CD14-positive monocyte (primary cell): ENCODE measurements around the gene COG2. TPM values are rescaled to one million over a fixed set of nuclear protein-coding genes. Genes with fewer than 3 reads are reported as not detected.

ENCODE experiments used
- DNase-seq, 3 donors: peaks; one replicate each; pipeline ENCODE4 v3.0.0-alpha.2; 2011 to 2022
- H2AFZ ChIP-seq: 2 replicates; pipeline ENCODE4 v1.6.0; 2012; ENCODE audit warnings: mild to moderate bottlenecking, low read depth, low read length, inconsistent platforms; ENCODE audit not compliant: insufficient read depth, poor library complexity, severe bottlenecking
- H3K27ac ChIP-seq, 2 donors: 1 replicate in 1 of 2; 2 replicates in 1 of 2; pipeline ENCODE4 v1.5.1; 2012 to 2013; ENCODE audit warnings: low read length in 2 of 2, control low read depth in 1 of 2, inconsistent platforms in 1 of 2, low read depth in 1 of 2, mild to moderate bottlenecking in 1 of 2
- H3K27me3 ChIP-seq, 2 donors: one replicate each; pipeline versions ENCODE4 v1.6.0 to v1.6.1; 2011 to 2013; ENCODE audit warnings: low read length in 2 of 2; ENCODE audit not compliant: control insufficient read depth in 2 of 2, insufficient read depth in 2 of 2
- H3K36me3 ChIP-seq, 2 donors: replicated peaks in 1 of 2; 1 replicate in 1 of 2; 2 replicates in 1 of 2; pipeline versions ENCODE4 v1.5.1 to v1.6.1; 2012 to 2013; ENCODE audit warnings: low read length in 2 of 2, control low read depth in 1 of 2, inconsistent platforms in 1 of 2, mild to moderate bottlenecking in 1 of 2; ENCODE audit not compliant: insufficient read depth in 2 of 2, control insufficient read depth in 1 of 2
- H3K4me1 ChIP-seq, 2 donors: 1 replicate in 1 of 2; 2 replicates in 1 of 2; pipeline versions ENCODE4 v1.5.1 to v1.6.1; 2012 to 2013; ENCODE audit warnings: low read length in 2 of 2, control low read depth in 1 of 2, inconsistent platforms in 1 of 2, mild to moderate bottlenecking in 1 of 2, moderate library complexity in 1 of 2; ENCODE audit not compliant: insufficient read depth in 2 of 2, control insufficient read depth in 1 of 2
- H3K4me2 ChIP-seq: replicated peaks from 2 replicates; pipeline ENCODE3; 2012; ENCODE audit warnings: low read length, moderate library complexity, mild to moderate bottlenecking; ENCODE audit not compliant: poor library complexity, severe bottlenecking; ENCODE audit errors: extremely low read depth
- H3K4me3 ChIP-seq, 3 experiments: fragments of 200-600 bp in 1 of 3; sonication (generic) in 1 of 3; replicated peaks in 1 of 3; 1 replicate in 2 of 3; 2 replicates in 1 of 3; pipeline ENCODE4 v1.5.1; 2011 to 2013; ENCODE audit warnings: low read length in 3 of 3, mild to moderate bottlenecking in 3 of 3, control low read depth in 2 of 3, low read depth in 2 of 3, inconsistent platforms in 1 of 3, moderate library complexity in 1 of 3
- H3K79me2 ChIP-seq: 2 replicates; pipeline ENCODE4 v1.6.0; 2012; ENCODE audit warnings: mild to moderate bottlenecking, control low read depth, inconsistent platforms, low read length, moderate library complexity; ENCODE audit not compliant: insufficient read depth
- H3K9ac ChIP-seq: 2 replicates; pipeline ENCODE4 v1.6.0; 2017; ENCODE audit warnings: low read length, mild to moderate bottlenecking; ENCODE audit not compliant: insufficient read depth, poor library complexity, severe bottlenecking
- H3K9me3 ChIP-seq, 2 donors: replicated peaks in 1 of 2; 1 replicate in 1 of 2; 2 replicates in 1 of 2; pipeline versions ENCODE4 v1.5.1 to v1.6.1; 2012 to 2013; ENCODE audit warnings: low read length in 2 of 2, control low read depth in 1 of 2; ENCODE audit not compliant: control insufficient read depth in 1 of 2, insufficient read depth in 1 of 2
- H4K20me1 ChIP-seq: 2 replicates; pipeline ENCODE4 v1.6.0; 2012; ENCODE audit warnings: mild to moderate bottlenecking, low read length, control low read depth, moderate library complexity; ENCODE audit not compliant: insufficient read depth
- H3K27ac Mint-ChIP-seq, 7 donors: one replicate each; pipeline ENCODE4 v1.8.0; 2020; ENCODE audit warnings: mild to moderate bottlenecking in 7 of 7, mixed read lengths in 7 of 7, moderate library complexity in 6 of 7, inconsistent platforms in 2 of 7
- H3K27me3 Mint-ChIP-seq, 3 donors: one replicate each; pipeline ENCODE4 v1.8.0; 2021 to 2022; ENCODE audit warnings: low read depth in 3 of 3, mild to moderate bottlenecking in 3 of 3, mixed read lengths in 3 of 3, moderate library complexity in 3 of 3, inconsistent platforms in 1 of 3
- H3K36me3 Mint-ChIP-seq, 2 donors: one replicate each; pipeline ENCODE4 v1.8.0; 2020; ENCODE audit warnings: mixed read lengths in 2 of 2, inconsistent platforms in 1 of 2, mild to moderate bottlenecking in 1 of 2
- H3K4me1 Mint-ChIP-seq: one replicate; pipeline ENCODE4 v1.8.0; 2020; ENCODE audit warnings: mild to moderate bottlenecking, mixed read lengths
- H3K4me3 Mint-ChIP-seq, 2 donors: one replicate each; pipeline ENCODE4 v1.8.0; 2020; ENCODE audit warnings: mild to moderate bottlenecking in 2 of 2, mixed read lengths in 2 of 2, moderate library complexity in 1 of 2
- H3K9me3 Mint-ChIP-seq, 7 donors: one replicate each; pipeline ENCODE4 v1.8.0; 2020 to 2022; ENCODE audit warnings: mixed read lengths in 7 of 7, mild to moderate bottlenecking in 6 of 7, moderate library complexity in 6 of 7, inconsistent platforms in 2 of 7
- WGBS: methylation state at CpG from one replicate; pipeline ENCODE4 v1.1.5; 2013; ENCODE audit warnings: missing lambda C conversion rate; ENCODE audit not compliant: insufficient coverage; 5-methylcytosine and 5-hydroxymethylcytosine counted together
- intact Hi-C, 2 donors: fragments of 100-400 bp; cut with micrococcal nuclease; formaldehyde crosslinking; loops; one replicate each; pipeline versions ENCODE4 v1.15.0 to v1.15.1; 2023
- polyA plus RNA-seq, 3 donors: library from polyadenylated mRNA; depleted of rRNA in 1 of 3; unstranded in 2 of 3; stranded (reverse) in 1 of 3; fragments of 300-500 nt in 2 of 3; fragments of >200 nt in 1 of 3; fragmentation: Illumina TruSeq in 2 of 3; gene quantifications; 1 replicate in 2 of 3; 2 replicates in 1 of 3; pipeline ENCODE4 v1.2.3, GENCODE V29; 2012 to 2021
- TF ChIP-seq, protein P1 (sequence below): fragments of 200-600 bp; IDR thresholded peaks from one replicate; pipeline ENCODE4 v1.8.0; 2022; ENCODE audit warnings: antibody characterized with exemption, mild to moderate bottlenecking

COG2 gene
- polyA plus RNA-seq, 3 donors = 16.7 to 30.4 (median 24.7) TPM

GRCh38 chr1:230701434-230701833 lies 59.2 kb downstream of the COG2 start:
- TF ChIP-seq, protein P1, sequence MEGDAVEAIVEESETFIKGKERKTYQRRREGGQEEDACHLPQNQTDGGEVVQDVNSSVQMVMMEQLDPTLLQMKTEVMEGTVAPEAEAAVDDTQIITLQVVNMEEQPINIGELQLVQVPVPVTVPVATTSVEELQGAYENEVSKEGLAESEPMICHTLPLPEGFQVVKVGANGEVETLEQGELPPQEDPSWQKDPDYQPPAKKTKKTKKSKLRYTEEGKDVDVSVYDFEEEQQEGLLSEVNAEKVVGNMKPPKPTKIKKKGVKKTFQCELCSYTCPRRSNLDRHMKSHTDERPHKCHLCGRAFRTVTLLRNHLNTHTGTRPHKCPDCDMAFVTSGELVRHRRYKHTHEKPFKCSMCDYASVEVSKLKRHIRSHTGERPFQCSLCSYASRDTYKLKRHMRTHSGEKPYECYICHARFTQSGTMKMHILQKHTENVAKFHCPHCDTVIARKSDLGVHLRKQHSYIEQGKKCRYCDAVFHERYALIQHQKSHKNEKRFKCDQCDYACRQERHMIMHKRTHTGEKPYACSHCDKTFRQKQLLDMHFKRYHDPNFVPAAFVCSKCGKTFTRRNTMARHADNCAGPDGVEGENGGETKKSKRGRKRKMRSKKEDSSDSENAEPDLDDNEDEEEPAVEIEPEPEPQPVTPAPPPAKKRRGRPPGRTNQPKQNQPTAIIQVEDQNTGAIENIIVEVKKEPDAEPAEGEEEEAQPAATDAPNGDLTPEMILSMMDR = no peak
- no peak overlapping the region for H3K4me3 Mint-ChIP-seq
- DNase-seq = no peak
- peaks cover 0 to 2% (median 2%) of the 10 kb centered on the region in 3 donors for H3K27me3 Mint-ChIP-seq
- no peak overlapping the region for H3K27ac Mint-ChIP-seq
- WGBS = 84% methylated on average over 17 of the region's 17 CpGs
- no peaks in the 10 kb centered on the region for H3K4me1 ChIP-seq
- intact Hi-C loops = no loop called here
- H3K27me3 ChIP-seq = no peaks in the 10 kb centered on the region
- H3K9me3 ChIP-seq = no peaks in the 10 kb centered on the region
- no peaks in the 10 kb centered on the region for H3K4me1 Mint-ChIP-seq
- H3K27ac ChIP-seq = no peak overlapping the region
- H3K36me3 ChIP-seq = no peaks in the 10 kb centered on the region
- no peak overlapping the region for H2AFZ ChIP-seq
- H3K9me3 Mint-ChIP-seq = no peaks in the 10 kb centered on the region
- H3K9ac ChIP-seq = no peak overlapping the region
- H3K79me2 ChIP-seq = no peaks in the 10 kb centered on the region
- no peaks in the 10 kb centered on the region for H3K36me3 Mint-ChIP-seq
- H3K4me3 ChIP-seq = no peak overlapping the region
- no peak overlapping the region for H3K4me2 ChIP-seq
- H4K20me1 ChIP-seq = no peaks in the 10 kb centered on the region

- Histone ChIP-seq H3K36me3 (no peaks in the 10 kb centered on the region), H2AFZ (no peak overlapping the region), H4K20me1 (no peaks in the 10 kb centered on the region), H3K4me1 (no peaks in the 10 kb centered on the region), H3K9me3 (no peaks in the 10 kb centered on the region), H3K79me2 (no peaks in the 10 kb centered on the region), H3K27ac (no peak overlapping the region), H3K4me3 (no peak overlapping the region), H3K4me2 (no peak overlapping the region), H3K27me3 (no peaks in the 10 kb centered on the region), H3K9ac (no peak overlapping the region)
- H3K4me1 Mint-ChIP-seq = no peaks in the 10 kb centered on the region
- no peak overlapping the region for H3K27ac Mint-ChIP-seq
- DNase-seq = no peak
- no peak overlapping the region for H3K4me3 Mint-ChIP-seq
- no peaks in the 10 kb centered on the region for H3K9me3 Mint-ChIP-seq
- intact Hi-C loops = no loop called here
- no peaks in the 10 kb centered on the region for H3K36me3 Mint-ChIP-seq
- WGBS = 94% methylated on average over 13 of the region's 19 CpGs
- peaks cover 0 to 8% (median 2%) of the 10 kb centered on the region in 3 donors for H3K27me3 Mint-ChIP-seq
- TF ChIP-seq, protein P1 = no peak
These were observed 59.9 kb downstream of the COG2 start for GRCh38 chr1:230701895-230702768.
